Measurements from ENCODE around the gene LRRC3. TPM values are rescaled to one million over a fixed set of nuclear protein-coding genes. Genes with fewer than 3 reads are reported as not detected.
A peak's percentile ranks its signal among the peaks of the same experiment; 100 is the strongest.

Gene LRRC3
- polyA plus RNA-seq, 1 of the 3 experiments (the other 2 are of a cell fraction) = 2.3 TPM

DNA sequence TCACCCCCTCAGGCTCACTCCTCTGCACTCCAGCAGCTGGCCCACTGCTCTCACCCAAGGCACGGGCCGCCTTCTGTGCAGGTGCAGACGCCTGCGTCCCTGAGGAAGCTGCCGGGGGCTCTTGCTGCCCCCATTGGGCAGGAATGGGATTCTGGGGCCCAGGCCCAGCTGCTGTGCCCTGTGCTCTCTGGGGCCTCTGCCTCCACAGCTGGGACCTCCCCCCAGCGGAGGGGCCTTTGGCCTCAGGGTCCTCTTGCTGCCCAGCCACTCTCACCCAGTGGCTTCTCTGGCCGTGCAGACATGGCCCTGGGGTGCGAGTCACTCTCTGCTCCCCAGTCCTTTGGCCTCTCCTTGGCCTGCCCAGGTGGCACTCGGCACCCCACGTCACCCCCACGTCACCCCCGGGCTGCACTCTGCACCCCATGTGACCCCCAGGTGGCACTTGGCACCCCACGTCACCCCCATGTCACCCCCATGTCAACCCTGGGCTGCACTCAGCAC lies 19.1 kb upstream of the LRRC3 start:
- Histone ChIP-seq H3K4me2 (no peak overlapping the region), H3K79me2 (ENCODE audit: insufficient read depth) (no peaks in the 10 kb centered on the region), H2AFZ (ENCODE audit: low read depth) (no peak overlapping the region), H3K4me1 (ENCODE audit: control insufficient read depth in 1 of 2, insufficient read depth in 2 of 2, low read depth in 1 of 2, low read length in 1 of 2) (peaks cover 0 to 55% of the 10 kb centered on the region in 2 experiments; a peak in 1 of 4 replicates), H3F3A (replicated peaks; ENCODE audit: insufficient read depth) (no peaks in the 10 kb centered on the region), H3K36me3 (replicated peaks in 1 of 2; ENCODE audit: control insufficient read depth in 1 of 2, insufficient read depth in 2 of 2, low read length in 1 of 2) (no peaks in the 10 kb centered on the region), H3K9me2 (no peaks in the 10 kb centered on the region), H3K9me3 (no peaks in the 10 kb centered on the region), H3K9ac (no peak overlapping the region), H3K4me3 (ENCODE audit: low read depth in 2 of 2, low read length in 1 of 2) (no peak overlapping the region), H3K27me3 (ENCODE audit: insufficient read depth) (no peaks in the 10 kb centered on the region), H4K20me1 (ENCODE audit: insufficient read depth) (no peaks in the 10 kb centered on the region), H3K27ac (ENCODE audit: low read depth in 2 of 2, low read length in 1 of 2) (no peak overlapping the region; a peak in 1 of 4 replicates)
- ChIA-PET CTCF (interaction anchor here (2.6 kb wide), 1 partner anchor 20 kb away, joined by 11 read pairs; the partner anchor contains the start of gene LRRC3), POLR2A (no interaction called here)
- DNase-seq = no peak
- no peak for TF ChIP-seq CHD2 (IDR thresholded peaks at IDR 0.05; ENCODE audit: low read length, partially characterized antibody)
- no peak for TF ChIP-seq NRF1 (IDR thresholded peaks at IDR 0.05; ENCODE audit: low read depth, low read length)
- no peak for TF ChIP-seq RXRA (IDR thresholded peaks at IDR 0.05; ENCODE audit: borderline replicate concordance, low read depth)
- no peak for TF ChIP-seq GABPA (IDR thresholded peaks at IDR 0.05; ENCODE audit: low read depth)
- TF ChIP-seq, protein P1, sequence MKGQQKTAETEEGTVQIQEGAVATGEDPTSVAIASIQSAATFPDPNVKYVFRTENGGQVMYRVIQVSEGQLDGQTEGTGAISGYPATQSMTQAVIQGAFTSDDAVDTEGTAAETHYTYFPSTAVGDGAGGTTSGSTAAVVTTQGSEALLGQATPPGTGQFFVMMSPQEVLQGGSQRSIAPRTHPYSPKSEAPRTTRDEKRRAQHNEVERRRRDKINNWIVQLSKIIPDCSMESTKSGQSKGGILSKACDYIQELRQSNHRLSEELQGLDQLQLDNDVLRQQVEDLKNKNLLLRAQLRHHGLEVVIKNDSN (IDR thresholded peaks at IDR 0.05; ENCODE audit: borderline replicate concordance, low read depth) = no peak
- TF ChIP-seq RFX5 (IDR thresholded peaks at IDR 0.05; ENCODE audit: low read length) = no peak
- no peak for TF ChIP-seq YY1 (IDR thresholded peaks at IDR 0.05; ENCODE audit: low read depth)
- TF ChIP-seq, protein P2, sequence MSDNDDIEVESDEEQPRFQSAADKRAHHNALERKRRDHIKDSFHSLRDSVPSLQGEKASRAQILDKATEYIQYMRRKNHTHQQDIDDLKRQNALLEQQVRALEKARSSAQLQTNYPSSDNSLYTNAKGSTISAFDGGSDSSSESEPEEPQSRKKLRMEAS (IDR thresholded peaks at IDR 0.05; ENCODE audit: low read depth) = no peak
- 53% methylated on average over 10 of the region's 13 CpGs for WGBS (ENCODE audit: low lambda C conversion rate)

DNA sequence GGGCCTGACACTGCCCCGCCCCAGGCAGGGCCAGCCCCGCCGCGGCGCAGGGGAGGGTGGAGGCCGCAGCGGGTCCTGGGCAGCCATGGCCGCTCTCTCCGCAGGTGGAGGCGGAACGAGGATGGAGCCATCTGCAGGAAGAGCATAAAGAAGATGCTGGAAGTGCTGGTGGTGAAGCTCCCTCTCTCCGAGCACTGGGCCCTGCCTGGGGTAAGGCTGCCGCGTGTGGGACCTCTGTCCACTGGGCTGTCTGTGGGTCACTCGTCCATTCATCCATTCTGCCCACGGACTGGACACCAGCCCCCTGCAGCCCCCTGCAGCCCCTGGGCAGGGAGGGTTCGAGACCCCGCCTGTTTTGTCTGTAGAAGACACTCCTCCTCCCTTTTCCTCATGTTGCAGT lies 18.4 kb upstream of the LRRC3 start:
- Histone ChIP-seq H3K36me3 (replicated peaks in 1 of 2; ENCODE audit: control insufficient read depth in 1 of 2, insufficient read depth in 2 of 2, low read length in 1 of 2) (no peaks in the 10 kb centered on the region), H4K20me1 (ENCODE audit: insufficient read depth) (no peaks in the 10 kb centered on the region), H2AFZ (ENCODE audit: low read depth) (no peak overlapping the region), H3K4me2 (no peak overlapping the region), H3K9me2 (no peaks in the 10 kb centered on the region), H3K79me2 (ENCODE audit: insufficient read depth) (no peaks in the 10 kb centered on the region), H3K9me3 (no peaks in the 10 kb centered on the region), H3F3A (replicated peaks; ENCODE audit: insufficient read depth) (no peaks in the 10 kb centered on the region), H3K27me3 (ENCODE audit: insufficient read depth) (no peaks in the 10 kb centered on the region), H3K4me3 (ENCODE audit: low read depth in 2 of 2, low read length in 1 of 2) (no peak overlapping the region), H3K9ac (no peak overlapping the region), H3K4me1 (ENCODE audit: control insufficient read depth in 1 of 2, insufficient read depth in 2 of 2, low read depth in 1 of 2, low read length in 1 of 2) (peaks cover 0 to 61% of the 10 kb centered on the region in 2 experiments; a peak in 1 of 4 replicates), H3K27ac (ENCODE audit: low read depth in 2 of 2, low read length in 1 of 2) (peak overlapping the region in 1 of 2 experiments; percentile 93; a peak in 1 of 4 replicates)
- ChIA-PET CTCF (interaction anchor here (1.1 to 2.6 kb wide), 4 partner anchors 10 to 43 kb away, joined by 3 to 11 read pairs (median 4); partner anchors contain the start of gene LRRC3), POLR2A (no interaction called here)
- TF ChIP-seq SIN3A (IDR thresholded peaks at IDR 0.05; ENCODE audit: borderline replicate concordance, low read depth, low read length) (no peak), FOSL2 (IDR thresholded peaks at IDR 0.05; ENCODE audit: borderline replicate concordance, low read depth) (no peak)
- TF ChIP-seq, protein P3, sequence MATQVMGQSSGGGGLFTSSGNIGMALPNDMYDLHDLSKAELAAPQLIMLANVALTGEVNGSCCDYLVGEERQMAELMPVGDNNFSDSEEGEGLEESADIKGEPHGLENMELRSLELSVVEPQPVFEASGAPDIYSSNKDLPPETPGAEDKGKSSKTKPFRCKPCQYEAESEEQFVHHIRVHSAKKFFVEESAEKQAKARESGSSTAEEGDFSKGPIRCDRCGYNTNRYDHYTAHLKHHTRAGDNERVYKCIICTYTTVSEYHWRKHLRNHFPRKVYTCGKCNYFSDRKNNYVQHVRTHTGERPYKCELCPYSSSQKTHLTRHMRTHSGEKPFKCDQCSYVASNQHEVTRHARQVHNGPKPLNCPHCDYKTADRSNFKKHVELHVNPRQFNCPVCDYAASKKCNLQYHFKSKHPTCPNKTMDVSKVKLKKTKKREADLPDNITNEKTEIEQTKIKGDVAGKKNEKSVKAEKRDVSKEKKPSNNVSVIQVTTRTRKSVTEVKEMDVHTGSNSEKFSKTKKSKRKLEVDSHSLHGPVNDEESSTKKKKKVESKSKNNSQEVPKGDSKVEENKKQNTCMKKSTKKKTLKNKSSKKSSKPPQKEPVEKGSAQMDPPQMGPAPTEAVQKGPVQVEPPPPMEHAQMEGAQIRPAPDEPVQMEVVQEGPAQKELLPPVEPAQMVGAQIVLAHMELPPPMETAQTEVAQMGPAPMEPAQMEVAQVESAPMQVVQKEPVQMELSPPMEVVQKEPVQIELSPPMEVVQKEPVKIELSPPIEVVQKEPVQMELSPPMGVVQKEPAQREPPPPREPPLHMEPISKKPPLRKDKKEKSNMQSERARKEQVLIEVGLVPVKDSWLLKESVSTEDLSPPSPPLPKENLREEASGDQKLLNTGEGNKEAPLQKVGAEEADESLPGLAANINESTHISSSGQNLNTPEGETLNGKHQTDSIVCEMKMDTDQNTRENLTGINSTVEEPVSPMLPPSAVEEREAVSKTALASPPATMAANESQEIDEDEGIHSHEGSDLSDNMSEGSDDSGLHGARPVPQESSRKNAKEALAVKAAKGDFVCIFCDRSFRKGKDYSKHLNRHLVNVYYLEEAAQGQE (IDR thresholded peaks at IDR 0.05; ENCODE audit: low read depth, low read length) = no peak
- DNase-seq = no peak
- WGBS (ENCODE audit: low lambda C conversion rate) = 70% methylated on average over 14 of the region's 18 CpGs

All from SK-N-SH (cell line).